Stimulated activated CD4-positive, alpha-beta T cell treated with anti-CD3 and anti-CD28 coated beads, Interleukin-4, amount 100 ng/mL, for 1 hour (primary cell): ENCODE results near the gene NAT8L.
"Not testable (repeated sequence)": the region's sequence is repeated elsewhere in the genome, so short reads cannot be mapped to it uniquely, and the experiment has no call there.

ENCODE experiments used
- DNase-seq: peaks from one replicate; pipeline ENCODE4 v3.0.0-alpha.2; 2020

NAT8L gene, protein sequence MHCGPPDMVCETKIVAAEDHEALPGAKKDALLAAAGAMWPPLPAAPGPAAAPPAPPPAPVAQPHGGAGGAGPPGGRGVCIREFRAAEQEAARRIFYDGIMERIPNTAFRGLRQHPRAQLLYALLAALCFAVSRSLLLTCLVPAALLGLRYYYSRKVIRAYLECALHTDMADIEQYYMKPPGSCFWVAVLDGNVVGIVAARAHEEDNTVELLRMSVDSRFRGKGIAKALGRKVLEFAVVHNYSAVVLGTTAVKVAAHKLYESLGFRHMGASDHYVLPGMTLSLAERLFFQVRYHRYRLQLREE

DNA sequence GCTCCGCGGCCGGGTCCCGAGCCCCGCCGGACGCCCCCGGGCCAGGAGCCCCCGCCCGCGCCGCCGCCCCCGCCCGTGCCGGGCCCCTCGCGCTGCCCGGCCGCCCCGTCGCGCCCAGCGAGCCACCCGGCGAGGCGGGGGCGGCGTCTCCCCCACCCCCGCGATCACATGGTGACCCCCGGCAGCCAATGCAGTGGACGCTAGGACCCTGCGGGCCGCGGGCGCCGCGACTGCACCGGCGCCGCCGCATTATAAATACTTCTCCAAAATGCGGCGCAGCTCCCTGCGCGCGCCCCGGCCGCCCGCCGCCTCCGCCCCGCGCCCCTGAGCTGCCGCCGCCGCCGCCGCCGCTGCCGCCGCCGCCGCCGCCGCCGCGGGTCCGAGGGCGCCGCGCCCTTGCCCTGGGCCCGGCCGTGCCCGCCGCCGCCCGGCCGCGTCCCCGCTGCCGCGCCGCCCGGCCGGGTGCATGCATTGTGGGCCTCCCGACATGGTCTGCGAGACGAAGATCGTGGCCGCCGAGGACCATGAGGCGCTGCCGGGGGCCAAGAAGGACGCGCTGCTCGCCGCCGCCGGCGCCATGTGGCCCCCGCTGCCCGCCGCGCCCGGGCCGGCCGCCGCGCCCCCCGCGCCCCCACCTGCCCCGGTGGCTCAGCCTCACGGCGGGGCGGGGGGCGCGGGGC is at the start of gene NAT8L:
Gene NAT8L, plus strand, starts transcription at position 282 of the 680 bp plus-strand sequence. Its CDS starts 185 bp downstream, at position 467.
- no peak for DNase-seq

DNA sequence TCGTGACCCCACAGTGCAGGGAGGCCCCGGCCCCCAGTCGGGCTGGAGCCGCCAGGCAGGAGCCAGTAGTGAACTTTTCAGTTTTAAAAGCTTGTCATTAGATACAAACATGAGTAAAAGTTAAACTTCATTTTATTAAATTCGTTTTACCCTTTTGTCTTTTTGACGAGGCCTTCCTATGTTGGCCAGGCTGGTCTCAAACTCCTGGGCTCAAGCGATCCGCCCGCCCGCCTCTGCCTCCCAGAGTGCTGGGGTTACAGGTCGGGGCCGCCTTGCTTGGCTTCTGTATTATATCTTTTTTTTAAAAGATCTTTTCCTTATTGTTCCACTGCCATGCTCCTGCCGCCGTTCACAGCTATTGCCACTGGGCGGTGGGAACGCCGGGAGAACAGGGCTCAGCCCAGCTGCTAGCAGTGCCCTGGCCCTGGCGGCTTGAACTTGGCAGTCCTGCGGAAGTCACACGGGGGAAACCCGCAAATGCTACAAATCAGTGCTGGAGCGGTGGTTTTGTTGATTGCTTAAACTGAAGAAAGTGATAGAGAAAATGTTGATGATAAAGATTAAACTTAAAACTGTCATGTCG is 49.4 kb upstream of the NAT8L start:
- DNase-seq: peak; percentile 48

DNA sequence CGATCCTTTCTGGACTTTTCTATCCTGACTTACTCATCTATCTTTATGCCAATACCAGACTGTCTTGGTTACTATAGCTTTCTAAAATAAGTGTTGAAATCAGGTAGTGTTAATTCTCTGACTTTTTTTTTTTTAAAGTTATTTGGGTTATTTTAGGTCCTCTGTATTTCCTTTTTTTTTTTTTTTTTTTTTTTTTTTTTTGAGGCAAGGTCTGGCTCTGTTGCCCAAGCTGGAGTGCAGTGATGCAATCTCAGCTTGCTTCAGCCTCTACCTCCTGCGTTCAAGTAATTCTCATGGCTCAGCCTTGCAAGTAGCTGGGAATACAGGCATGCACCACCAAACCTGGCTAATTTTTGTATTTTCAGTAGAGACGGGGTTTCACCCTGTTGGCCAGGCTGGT is 47.5 kb upstream of the NAT8L start:
- no peak for DNase-seq

DNA sequence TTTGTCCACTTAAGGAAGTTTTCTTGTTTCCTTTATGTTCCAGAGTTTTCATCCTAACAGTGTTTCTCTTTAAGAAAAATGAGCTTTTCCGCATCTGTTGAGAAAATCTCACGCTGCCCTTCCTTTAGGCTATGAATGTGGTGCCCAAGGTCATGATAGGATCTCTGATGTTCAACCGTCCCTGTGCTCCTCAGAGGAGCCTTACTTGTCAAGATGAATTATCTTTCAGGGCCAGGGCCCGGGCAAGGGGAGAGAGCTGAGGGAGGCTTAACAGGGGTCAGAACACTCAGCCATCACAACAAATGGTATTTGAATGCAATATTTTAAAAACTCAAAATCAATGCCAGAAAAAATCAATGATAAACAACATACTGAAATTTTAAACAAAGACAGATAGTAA is 44.1 kb upstream of the NAT8L start:
- DNase-seq: no peak

DNA sequence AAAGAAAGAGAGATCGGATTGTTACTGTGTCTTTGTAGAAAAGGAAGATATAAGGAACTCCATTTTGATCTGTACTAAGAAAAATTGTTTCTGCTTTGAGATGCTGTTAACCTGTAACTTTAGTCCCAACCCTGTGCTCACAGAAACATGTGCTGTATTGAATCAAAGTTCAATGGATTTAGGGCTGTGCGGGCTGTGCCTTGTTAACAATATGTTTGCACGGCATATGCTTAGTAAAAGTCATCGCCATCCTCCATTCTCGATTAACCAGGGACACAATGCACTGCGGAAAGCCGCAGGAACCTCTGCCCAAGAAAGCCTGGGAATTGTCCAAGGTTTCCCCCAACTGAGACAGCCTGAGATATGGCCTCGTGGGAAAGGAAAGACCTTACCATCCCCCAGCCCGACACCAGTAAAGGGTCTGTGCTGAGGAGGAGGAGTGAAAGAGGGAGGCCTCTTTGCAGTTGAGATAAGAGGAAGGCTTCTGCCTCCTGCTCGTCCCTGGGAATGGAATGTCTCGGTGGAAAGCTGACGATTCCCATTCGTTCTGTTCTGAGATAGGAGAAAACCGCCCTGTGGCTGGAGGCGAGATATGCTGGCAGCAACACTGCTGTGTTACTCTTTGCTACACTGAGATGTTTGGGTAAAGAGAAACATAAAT is 37.6 kb upstream of the NAT8L start:
- DNase-seq: not testable (repeated sequence)

DNA sequence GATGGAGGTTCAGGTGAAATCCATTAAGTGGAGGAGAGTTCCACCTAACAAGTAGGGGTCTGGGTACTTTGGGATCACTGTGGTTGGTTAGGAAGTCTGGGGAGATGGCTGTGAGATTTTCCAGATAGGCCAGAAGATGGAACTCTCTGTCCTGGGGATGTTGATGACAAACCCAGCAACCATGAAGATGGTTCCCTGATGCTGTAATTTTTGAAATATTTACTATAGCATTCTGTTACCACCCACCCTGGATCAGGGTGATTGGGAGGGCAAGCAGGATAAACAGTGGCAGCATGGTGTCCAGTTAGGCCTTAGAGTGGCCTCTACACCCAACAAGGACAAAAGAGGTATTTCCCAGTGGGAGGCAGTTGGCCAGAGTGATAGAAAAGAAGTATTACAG is 34.4 kb upstream of the NAT8L start:
- no peak for DNase-seq

DNA sequence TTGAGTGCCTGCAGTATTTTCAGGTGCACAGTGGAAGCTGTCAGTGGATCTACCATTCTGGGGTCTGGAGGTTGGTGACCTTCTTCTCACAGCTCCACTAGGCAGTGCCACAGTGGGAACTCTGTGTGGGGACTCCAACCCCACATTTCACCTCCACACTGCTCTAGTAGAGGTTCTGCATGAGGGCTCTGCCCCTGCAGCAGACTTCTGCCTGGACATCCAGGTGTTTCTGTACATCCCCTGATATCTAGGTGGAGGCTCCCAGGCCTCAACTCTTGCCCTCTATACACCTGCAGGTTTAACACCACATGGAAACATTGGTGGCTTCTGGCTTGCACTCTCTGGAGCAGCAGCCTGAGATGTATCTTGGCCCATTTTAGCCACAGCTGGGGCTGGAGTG is 33.3 kb upstream of the NAT8L start:
- DNase-seq: no peak

DNA sequence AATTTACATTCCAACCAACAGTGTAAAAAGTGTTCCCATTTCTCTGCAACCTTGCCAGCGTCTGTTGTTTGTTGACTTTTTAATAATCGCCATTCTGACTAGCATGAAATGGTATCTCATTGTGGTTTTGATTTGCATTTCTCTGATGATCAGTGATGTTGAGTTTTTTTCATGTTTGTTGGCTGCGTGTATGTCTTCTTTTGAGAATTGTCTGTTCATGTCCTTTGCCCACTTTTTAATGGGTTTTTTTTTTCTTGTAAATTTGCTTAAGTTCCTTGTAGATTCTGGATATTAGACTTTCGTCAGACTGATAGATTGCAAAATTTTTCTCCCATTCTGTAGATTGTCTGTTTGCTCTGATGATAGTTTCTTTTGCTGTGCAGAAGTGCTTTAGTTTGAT is 32.0 kb upstream of the NAT8L start:
- not testable (repeated sequence) for DNase-seq

DNA sequence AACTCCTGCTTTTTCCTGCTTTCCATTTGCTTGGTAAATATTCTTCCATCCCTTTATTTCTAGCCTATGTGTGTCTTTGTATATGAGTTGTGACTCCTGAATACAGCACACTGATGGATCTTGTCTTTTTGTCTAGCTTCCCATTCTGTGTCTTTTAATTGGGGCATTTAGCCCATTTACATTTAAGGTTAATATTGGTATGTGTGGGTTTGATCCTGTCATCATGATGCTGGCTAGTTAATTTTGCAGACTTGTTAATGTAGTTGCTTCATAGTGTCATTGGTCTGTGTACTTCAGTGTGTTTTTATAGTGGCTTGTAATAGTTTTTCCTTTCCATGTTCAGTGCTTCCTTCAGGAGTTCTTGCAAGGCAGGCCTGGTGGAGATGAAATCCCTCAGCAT is 28.0 kb upstream of the NAT8L start:
- DNase-seq: not testable (repeated sequence)

DNA sequence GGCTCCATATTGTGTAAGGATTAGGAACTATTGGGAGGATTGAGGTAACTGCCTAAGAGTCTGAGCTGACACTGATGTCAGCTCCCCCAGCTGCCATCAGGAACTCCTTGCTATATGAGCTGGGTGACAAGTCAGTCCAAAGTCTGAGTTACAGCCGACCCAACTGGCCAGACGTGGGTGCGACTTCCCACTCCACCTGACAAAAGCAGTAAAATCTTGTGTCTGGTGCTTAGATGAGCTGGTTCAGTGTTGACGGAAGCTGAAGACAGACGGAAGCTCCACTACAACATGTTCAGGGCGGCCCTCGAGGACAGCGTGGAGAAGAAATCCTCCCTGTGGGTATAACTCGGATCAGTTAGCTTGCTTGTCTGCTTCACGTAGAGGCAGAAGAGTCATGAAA is 22.8 kb upstream of the NAT8L start:
- no peak for DNase-seq

DNA sequence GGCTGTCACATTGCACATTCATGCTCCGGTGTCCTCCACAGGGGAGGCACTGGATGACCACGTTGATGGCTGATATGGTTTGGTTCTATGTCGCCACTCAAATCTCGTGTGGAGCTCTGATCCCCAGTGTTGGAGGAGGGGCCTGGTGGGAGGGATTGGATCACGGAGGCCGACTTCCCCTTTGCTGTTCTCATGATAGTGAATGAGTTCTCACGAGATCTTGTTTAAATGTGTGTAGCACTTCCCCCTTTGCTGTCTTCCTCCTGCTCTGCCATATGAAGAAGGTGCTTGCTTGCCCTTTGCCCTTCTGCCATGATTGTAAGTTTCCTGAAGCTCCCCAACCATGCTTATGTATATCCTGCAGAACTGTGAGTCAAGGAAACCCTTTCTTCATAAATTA is 22.3 kb upstream of the NAT8L start:
- no peak for DNase-seq

DNA sequence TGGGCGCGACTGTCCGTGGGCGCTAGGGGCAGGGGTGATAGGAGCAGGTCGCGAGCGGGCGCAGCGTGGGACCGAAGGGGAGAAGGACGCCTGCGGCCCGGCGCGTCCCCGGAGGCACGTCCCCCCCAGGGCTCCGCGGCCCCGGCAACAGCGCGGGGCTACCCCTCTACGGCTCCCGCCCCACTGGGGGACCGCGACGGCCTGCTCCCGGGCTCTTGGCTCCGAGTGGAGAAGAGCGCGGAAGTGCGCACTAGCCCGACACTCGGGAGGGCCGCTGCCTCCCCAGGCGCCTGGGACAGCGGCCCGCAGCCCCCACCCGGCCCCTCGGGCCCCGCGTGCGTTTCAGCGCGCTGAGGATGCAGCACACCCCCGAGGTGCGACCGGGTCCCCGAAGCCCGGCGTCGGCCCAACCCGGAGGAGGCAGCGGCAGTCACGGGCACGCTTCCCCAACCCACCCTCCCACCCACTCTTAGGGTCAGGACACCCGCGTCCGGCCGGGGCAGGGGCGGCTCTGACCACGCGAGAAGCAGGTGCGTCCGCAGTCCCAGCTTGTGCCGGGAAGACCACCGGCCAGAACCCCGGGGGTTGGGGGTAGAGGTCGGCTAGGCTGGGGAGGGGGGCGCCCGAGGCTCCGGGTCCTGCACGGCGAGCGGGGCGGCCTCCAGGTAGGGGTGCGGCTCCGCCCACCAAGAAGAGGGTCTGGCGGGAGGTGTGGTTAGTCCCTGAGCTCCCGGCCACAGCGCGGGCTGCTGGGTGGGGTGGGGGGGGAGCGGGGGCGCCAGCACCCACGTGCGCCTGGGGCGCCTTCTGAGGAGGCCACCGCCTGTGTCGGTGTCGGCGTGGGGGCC is 18.5 kb upstream of the NAT8L start:
- DNase-seq: no peak

DNA sequence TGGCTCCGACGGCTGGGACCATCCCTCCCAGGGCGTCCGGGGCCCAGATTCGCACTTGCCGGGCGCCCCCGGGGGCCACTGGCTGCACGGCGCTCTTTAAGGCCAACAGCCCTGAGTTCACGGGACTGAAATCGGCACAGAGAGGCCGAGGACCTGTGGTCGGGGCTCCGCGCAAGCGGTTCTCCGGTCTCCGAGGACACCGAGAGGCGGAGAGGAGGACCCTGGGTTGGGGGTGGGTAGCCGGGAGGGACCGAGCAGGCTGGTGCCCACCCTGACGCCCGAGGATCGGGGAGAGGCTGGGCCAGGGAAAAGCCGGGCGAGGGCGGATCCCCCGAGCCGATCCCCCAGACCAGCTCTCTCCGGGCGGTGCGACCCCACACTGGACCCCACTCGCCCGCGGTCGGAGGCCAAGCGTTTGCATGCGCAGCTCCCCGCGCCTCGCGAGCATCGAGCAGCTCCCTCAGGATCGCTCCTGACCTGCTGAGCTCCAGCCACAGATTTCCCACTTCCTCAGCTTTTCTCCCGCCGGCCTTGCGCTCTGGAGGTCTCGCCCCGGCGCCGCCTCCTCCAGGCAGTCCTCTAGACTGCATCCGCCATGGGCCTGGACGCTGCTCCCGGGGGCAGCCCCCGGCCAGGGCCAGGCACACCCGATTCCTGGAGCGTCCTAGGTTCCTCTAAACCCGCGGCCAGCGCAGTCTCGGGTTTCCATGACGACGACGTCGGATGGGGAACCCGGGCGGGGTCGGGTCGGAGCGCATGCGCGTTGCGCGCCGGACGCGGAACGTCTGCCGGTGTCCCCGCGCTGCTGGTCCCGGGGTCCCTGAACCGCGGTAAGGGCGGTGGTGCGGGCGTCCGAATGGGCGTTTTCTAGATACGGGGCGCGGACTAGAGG is 17.6 kb upstream of the NAT8L start:
- DNase-seq: peak; percentile 86

DNA sequence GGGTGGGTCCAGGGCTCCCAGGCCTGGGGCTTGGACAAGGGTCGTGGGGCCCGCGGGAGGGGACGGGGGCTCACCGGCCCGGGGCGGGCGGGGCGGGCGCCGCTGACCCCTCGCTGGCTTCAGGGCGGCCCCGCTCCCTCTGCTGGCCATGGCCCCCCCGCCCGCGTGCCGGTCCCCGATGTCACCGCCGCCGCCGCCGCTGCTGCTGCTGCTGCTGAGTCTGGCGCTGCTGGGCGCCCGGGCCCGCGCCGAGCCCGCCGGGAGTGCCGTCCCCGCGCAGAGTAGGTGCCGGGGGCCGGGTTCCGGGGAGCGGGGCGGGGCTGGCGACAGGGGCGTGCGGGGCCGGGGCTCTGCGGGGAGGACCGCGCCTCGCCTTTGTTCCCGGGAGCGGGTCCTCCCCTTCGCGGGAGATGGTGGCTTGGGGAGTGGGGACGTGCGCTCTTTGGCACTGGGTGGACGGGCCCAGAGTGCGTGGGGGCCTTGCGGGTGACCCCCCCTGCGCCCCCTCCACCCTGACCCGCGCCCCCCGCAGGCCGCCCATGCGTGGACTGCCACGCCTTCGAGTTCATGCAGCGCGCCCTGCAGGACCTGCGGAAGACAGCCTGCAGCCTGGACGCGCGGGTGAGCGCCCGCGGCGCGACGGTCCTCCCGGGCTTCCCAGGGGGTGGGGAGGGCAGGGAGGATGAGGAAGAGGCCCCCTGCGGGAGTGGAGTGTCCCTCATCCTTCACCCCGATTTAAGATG is 16.8 kb upstream of the NAT8L start:
- peak; percentile 46 for DNase-seq

DNA sequence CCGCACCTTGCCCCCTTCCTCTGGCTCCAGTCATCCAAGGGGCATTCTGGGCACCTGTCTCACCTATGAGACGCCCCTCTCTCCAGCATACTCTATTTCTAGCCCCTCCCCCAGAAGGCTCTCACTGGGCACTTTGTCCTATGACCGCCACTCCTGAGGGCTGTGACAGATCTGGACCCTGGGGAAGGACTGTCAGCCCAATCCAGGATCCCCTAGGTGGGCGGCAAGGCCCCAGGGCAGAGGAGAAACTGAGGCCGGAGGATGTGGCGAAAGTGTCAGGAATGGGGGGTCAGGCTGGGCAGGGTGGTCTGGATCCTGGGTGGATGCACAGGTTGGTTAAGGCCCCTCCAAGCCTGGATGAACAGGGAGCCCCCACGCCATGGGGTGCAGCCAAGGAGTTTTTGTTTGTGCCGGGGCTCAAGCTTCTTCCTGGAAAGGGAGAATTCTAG is 16.2 kb upstream of the NAT8L start:
- DNase-seq: no peak

DNA sequence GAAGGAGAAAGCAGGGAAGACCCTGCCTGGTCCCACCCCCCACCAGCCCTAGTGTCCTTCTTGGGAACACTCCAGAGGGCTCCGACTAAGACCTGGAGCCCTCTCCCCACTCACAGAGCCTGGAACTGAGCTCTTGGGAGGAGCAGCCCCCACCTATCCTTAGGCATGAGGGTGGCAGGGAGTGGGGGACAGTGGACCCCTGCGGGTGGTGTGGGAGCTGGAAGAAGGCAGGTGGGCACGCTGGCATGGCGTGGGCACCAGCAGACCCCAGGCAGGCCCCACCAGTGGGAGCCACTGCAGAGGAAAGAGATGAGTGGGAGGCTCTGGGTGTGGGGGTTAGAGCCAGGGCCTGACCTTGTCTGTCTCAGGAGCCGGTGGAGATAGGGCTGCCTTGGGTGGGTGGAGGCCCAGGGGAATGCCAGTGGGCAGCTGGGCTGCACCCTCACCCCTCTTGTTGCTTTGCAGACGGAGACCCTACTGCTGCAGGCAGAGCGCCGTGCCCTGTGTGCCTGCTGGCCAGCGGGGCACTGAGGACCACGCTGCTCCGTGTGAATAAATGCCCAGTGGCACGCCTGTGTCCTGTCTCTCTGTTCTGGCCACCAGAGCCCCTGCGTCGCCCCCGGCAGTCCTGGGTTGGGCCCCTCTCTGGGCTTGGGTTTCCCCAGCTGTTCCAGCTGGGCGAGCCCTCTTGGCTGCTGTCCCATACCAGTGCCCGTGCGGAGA is 15.6 kb upstream of the NAT8L start:
- DNase-seq: no peak

DNA sequence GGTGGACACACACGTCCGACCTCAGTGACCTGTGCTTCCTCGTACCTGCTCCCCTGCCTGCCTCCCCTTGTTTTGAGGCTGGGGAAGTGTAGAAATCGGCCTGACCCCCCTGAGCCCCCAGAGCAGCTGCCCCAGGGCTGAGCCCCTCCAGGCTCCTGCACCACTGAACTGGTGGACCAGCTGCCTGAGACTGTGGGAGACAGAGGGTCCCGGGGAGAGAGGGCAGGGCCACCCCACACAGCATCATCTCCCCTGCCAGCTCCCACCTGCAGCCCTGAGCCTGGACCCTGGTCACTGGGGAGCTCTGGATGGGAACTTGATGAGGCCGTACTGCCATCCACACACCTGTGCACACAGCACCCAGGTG is 15.0 kb upstream of the NAT8L start:
- no peak for DNase-seq

DNA sequence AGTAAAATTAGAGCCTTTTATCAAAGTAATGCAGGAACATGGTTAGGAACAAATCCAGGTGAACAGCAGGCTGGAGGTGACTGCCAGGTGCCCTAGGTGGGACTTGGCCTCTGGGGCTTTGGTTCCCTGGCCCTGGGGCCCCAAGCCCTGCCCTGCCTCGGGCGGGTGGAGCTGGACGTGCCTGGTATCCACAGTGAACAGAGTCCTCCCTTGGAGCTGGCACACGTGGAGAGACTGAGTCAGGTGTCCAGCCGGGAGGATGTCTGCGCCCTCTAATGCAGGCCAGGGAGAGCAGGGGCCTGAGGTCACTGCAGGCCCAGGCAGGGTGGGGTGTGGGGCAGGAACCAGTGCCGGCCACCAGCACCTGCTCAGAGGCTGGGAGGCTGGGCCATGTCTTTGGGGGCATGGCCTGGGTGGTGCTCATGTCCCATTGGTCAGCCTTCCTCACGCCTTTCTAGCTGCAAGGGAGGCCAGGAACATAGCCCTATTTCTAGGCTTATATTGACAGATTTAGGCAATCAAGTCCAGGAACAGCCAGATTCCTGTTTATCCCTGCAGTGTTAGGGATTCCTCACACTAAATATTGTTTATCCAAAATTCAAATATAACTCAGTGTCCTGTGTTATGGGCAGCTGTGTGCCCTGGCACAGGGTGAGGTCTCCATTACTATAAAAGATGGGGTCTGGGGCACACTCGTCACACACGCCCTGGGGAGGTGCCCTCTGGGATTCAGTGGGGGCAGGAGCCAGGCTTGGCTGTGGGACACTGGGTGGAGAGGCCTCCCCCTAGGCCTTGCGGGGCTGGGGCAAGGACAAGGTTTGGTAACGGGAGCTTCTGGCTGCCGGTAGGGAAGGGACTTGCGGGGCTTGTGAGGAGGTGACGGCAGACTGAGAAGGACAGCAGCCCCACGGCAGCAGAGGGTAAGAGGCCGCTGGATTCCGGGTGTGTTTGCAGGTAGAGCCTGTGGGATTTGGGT is 14.3 kb upstream of the NAT8L start:
- DNase-seq: no peak

DNA sequence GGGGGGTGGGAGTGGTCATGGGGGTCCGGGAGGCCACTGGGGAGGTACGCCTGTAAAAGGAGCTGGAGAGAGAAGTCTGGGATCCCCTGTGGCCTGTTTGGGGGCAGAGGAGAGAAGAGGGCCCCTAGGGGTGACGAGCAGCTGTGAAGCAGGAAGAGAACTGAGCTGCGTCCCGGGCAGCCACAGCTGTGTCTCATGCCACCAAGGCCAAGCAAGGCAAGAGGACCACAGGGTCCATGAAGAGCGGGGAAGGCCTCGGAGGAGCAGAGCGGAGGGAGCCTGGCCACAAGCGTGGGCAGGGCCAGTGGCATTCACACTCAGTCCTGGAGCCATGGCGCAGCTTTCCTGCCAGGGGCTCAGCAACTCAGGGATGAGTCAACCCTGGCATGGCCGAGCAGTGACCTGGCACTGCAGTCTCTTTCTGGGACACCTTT is 13.6 kb upstream of the NAT8L start:
- DNase-seq: no peak
